ENCODE results near the gene KCTD15. TPM values are rescaled to one million over a fixed set of nuclear protein-coding genes. Genes with fewer than 3 reads are reported as not detected.

The KCTD15 gene
- polyA plus RNA-seq, 1 donor (not counting 4 experiments of a cell fraction or from before 2014, with no cell fraction given), result 16.2 TPM

DNA sequence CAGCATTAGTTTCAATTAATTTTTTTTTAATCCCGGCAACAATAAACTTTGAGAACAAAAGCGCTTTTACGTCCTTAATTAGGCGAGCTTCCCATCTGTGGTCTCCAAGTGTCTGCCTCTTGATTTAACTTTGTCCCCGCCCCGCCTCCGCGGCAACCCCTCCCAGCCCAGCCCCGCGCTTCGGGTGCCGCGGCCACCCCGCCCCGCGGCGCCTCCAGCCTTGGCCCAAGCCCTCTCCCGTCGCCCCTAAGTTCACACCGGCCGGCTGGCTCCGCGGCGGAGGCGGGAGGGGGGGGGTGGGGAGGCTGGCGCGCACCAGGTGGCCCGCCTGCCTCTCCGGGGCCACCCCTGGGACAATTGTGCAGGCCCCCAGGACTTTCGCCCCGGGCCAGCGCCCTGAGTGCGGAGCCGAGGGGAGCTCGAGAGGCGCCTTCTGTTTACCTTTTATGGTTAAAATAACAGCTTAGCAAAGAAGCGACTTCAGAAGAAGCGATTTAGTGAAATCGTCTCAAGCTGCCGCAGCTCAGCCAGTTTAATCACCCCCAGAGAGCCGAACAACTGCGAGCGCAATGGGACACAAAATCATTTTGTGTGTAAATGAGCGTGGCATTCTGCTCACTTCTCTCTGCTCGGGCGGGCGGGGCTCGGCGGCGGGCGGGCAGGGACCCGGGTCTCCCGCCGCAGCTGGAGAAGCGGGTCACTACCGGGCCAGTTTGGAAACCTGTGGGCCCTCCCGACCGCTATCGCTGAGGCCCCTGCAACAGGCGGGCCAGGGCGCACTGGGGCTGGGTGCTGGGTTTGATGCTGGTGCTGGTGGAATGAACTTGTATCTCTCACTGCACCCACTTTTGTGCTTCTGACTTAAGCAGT, 1.4 kb downstream of the KCTD15 start:
- H3K27ac ChIP-seq (ENCODE audit: control insufficient read depth, insufficient read depth, low read length), result no peak overlapping the region
- TF ChIP-seq, protein P1, sequence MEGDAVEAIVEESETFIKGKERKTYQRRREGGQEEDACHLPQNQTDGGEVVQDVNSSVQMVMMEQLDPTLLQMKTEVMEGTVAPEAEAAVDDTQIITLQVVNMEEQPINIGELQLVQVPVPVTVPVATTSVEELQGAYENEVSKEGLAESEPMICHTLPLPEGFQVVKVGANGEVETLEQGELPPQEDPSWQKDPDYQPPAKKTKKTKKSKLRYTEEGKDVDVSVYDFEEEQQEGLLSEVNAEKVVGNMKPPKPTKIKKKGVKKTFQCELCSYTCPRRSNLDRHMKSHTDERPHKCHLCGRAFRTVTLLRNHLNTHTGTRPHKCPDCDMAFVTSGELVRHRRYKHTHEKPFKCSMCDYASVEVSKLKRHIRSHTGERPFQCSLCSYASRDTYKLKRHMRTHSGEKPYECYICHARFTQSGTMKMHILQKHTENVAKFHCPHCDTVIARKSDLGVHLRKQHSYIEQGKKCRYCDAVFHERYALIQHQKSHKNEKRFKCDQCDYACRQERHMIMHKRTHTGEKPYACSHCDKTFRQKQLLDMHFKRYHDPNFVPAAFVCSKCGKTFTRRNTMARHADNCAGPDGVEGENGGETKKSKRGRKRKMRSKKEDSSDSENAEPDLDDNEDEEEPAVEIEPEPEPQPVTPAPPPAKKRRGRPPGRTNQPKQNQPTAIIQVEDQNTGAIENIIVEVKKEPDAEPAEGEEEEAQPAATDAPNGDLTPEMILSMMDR (optimal IDR thresholded peaks at IDR 0.05 in 1 of 3, IDR thresholded peaks at IDR 0.05 in 1 of 3, conservative IDR thresholded peaks at IDR 0.05 in 1 of 3; ENCODE audit: extremely low read depth in 1 of 3, insufficient read depth in 2 of 3, low read length in 3 of 3), result no peak
- TF ChIP-seq EZH2 (IDR thresholded peaks at IDR 0.05; ENCODE audit: low read length), result no peak
- DNase-seq (ENCODE audit: low read depth, low spot score) (no peak), FAIRE-seq (no peak)
- H4K20me1 ChIP-seq (ENCODE audit: control insufficient read depth, extremely low read depth, insufficient read depth, low read length), result no peaks in the 10 kb centered on the region
- no peaks in the 10 kb centered on the region for H3K9me1 ChIP-seq (ENCODE audit: control insufficient read depth, extremely low read depth, insufficient read depth, low read length)
- H2AFZ ChIP-seq (ENCODE audit: control insufficient read depth, low read length), result peak overlapping the region; percentile 0
- H3K79me2 ChIP-seq (ENCODE audit: control insufficient read depth, insufficient read depth, low read length), result no peaks in the 10 kb centered on the region
- H3K4me2 ChIP-seq (ENCODE audit: control insufficient read depth, extremely low read depth, insufficient read depth, low read depth, low read length), result peak overlapping the region; percentile 88
- H3K9me3 ChIP-seq (ENCODE audit: control insufficient read depth, low read depth, low read length), result no peaks in the 10 kb centered on the region
- H3K4me3 ChIP-seq (ENCODE audit: control insufficient read depth in 2 of 3, extremely low read depth in 1 of 3, insufficient read depth in 2 of 3, low read depth in 1 of 3, low read length in 3 of 3), result peak overlapping the region; percentile 65 to 80 (median 76)
- peak overlapping the region; percentile 70 for H3K9ac ChIP-seq (ENCODE audit: control insufficient read depth, extremely low read depth, insufficient read depth, low read length)
- peaks cover under 1% of the 10 kb centered on the region for H3K27me3 ChIP-seq (ENCODE audit: control insufficient read depth, extremely low read depth, insufficient read depth, low read length)
- H3K36me3 ChIP-seq (ENCODE audit: control insufficient read depth in 2 of 2, extremely low read depth in 1 of 2, insufficient read depth in 2 of 2, low read length in 2 of 2), result peaks cover 6 to 17% of the 10 kb centered on the region in 2 experiments
- H3K4me1 ChIP-seq (ENCODE audit: control insufficient read depth, extremely low read depth, insufficient read depth, low read length), result peaks cover 4% of the 10 kb centered on the region
- dilution Hi-C loops (cut with MboI; ENCODE audit: extremely low pct_ligation_motif_present, low sequenced_read_pairs), result no loop called here

DNA sequence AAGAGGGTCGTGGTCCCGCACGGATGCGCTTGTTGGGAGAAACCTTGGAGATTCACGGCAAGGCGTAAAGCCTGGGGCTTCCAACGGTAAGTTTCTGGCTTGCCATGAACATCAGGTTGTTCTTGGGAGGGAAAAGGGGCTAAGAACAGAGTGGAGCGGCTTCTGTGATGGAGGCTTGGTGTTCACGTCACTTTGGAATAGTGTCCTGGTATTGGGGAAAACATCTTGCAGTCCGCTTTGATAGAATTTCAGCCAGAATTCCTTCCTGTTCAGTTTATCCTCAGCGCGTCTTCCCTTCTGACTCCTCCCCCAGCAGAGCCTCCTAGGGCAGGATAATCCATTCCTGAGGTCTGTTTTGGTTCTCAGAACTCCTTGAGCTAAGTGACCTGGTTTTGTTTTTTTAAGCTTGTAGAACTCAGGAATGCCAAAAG, 2.0 kb downstream of the KCTD15 start:
- Histone ChIP-seq H4K20me1 (ENCODE audit: control insufficient read depth, extremely low read depth, insufficient read depth, low read length) (no peaks in the 10 kb centered on the region), H3K4me3 (ENCODE audit: control insufficient read depth in 2 of 3, extremely low read depth in 1 of 3, insufficient read depth in 2 of 3, low read depth in 1 of 3, low read length in 3 of 3) (peak overlapping the region in 2 of 3 experiments; percentile 62 to 67), H3K9me3 (ENCODE audit: control insufficient read depth, low read depth, low read length) (no peaks in the 10 kb centered on the region), H2AFZ (ENCODE audit: control insufficient read depth, low read length) (peak overlapping the region; percentile 0), H3K9ac (ENCODE audit: control insufficient read depth, extremely low read depth, insufficient read depth, low read length) (peak overlapping the region; percentile 24), H3K36me3 (ENCODE audit: control insufficient read depth in 2 of 2, extremely low read depth in 1 of 2, insufficient read depth in 2 of 2, low read length in 2 of 2) (peaks cover 6 to 17% of the 10 kb centered on the region in 2 experiments), H3K27ac (ENCODE audit: control insufficient read depth, insufficient read depth, low read length) (no peak overlapping the region), H3K4me1 (ENCODE audit: control insufficient read depth, extremely low read depth, insufficient read depth, low read length) (peaks cover 4% of the 10 kb centered on the region), H3K27me3 (ENCODE audit: control insufficient read depth, extremely low read depth, insufficient read depth, low read length) (no peaks in the 10 kb centered on the region), H3K4me2 (ENCODE audit: control insufficient read depth, extremely low read depth, insufficient read depth, low read depth, low read length) (peak overlapping the region; percentile 84), H3K79me2 (ENCODE audit: control insufficient read depth, insufficient read depth, low read length) (no peaks in the 10 kb centered on the region), H3K9me1 (ENCODE audit: control insufficient read depth, extremely low read depth, insufficient read depth, low read length) (no peaks in the 10 kb centered on the region)
- TF ChIP-seq, protein P1 (optimal IDR thresholded peaks at IDR 0.05 in 1 of 3, IDR thresholded peaks at IDR 0.05 in 1 of 3, conservative IDR thresholded peaks at IDR 0.05 in 1 of 3; ENCODE audit: extremely low read depth in 1 of 3, insufficient read depth in 2 of 3, low read length in 3 of 3), result no peak
- no peak for TF ChIP-seq EZH2 (IDR thresholded peaks at IDR 0.05; ENCODE audit: low read length)
- FAIRE-seq, result peak; percentile 85
- dilution Hi-C loops (cut with MboI; ENCODE audit: extremely low pct_ligation_motif_present, low sequenced_read_pairs), result no loop called here
- DNase-seq (ENCODE audit: low read depth, low spot score), result no peak
